GM19372 (cell line): ENCODE results near the gene LAMB4.

Experiments used
- ATAC-seq: cut with Tn5 transposase; IDR thresholded peaks from one replicate; pipeline ENCODE4 v1.9.1; 2021; ENCODE audit warnings: mild to moderate bottlenecking, low read depth, moderate library complexity; ENCODE audit not compliant: unreplicated experiment

Gene LAMB4

GRCh38 chr7:108083980-108084379, 46.2 kb downstream of the LAMB4 start:
- no peak for ATAC-seq

DNA sequence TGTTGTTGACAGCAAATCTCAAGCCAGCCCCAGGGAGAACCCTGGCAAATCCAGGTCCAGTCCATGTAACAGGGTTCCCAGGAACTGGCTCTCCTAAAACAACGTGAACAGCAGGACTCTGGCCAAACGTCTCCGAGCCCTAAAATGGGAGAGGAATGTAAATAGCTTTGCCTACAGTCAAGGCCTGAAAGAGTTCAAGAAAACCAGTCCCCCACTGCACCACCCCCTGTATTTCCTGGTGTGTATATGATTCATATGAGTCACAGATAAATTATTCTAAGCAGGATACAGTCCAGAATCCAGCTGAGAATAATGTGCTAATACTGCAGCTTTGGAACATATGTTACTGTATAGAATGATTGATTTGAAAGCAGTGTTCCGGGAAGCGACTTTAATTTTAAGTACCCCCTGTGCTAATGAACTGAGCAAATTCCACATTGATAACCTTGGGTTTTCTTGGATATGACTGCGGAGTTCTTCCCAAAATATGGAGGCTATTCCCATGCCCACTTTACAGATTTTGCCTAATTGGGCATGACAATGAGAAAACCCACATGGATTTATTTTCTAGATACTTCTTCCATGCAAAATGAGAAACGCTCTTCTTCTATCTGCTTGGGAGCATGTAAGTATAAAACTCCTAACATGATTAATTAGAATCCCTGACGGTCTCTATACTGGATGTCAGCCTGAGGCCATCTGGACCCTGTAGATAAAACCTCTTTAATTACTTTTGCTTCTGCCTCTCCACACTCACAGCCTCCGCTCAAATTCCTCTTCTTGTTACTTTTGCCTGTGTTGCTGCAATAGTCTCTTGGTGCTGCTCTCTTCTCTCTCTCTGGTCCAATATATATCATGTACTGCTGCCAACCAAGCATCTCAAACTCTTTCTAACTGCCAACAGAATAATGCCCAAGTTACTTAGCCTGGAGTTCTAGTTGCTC, 50.2 kb downstream of the LAMB4 start:
- no peak for ATAC-seq

DNA sequence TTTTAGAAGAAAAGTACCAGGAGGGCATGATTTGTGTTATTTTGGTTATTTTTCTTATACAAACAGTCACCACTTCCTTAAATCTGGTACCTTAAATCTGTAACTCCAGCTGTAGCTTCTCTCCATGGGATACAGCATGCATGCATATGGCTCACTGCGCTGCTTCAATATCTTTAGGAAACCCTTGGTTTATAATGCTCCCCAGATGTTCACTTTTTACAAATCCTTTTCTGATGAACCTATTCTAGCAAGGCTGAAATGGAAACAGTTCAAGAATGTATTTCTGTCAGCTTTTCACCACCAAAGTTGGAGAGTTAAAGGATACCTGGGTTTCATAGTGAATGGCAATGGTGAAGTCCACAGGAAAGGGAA, 50.9 kb downstream of the LAMB4 start:
- ATAC-seq: no peak

GRCh38 chr7:108078691-108079090, 51.5 kb downstream of the LAMB4 start:
- no peak for ATAC-seq

GRCh38 chr7:108078211-108078673, 51.9 kb downstream of the LAMB4 start:
- no peak for ATAC-seq

DNA sequence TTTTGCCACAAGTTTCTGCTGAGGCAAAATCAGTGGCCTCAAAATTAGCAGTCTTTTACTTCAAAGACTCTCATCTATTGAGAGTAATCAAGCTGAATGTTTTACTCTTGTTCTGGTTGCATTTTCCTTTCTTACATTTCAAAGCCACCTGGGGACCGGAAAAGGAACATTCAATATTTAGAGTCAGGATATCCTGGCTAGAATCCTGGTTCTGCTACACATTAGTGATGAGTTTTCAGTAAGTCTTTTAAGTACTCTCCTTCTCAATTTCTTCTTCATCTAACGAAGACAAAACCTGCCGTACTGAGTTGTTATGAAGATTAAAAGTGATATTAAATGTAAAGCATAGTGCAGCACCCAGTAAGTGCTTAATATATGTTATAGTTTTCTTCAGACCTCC, 52.5 kb downstream of the LAMB4 start:
- ATAC-seq: no peak

DNA sequence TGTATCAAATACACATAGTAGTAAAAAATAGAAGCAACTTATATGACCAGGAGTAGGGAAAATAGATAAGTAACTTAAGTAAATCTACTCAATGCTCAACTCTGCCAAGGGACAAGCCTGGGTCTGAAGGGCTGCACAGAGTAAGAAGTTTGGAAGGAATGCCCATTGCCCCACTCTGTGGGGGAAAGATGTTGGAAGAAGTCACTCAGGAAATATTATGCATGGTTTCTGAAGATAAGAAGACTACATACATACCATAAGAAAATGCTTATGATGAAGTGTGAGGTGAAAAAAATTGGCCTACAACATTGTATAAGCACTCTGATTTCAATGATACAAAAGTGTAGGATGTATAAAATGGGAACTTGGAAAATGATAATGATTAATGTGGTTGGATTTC, 54.0 kb downstream of the LAMB4 start:
- ATAC-seq: no peak

GRCh38 chr7:108073305-108074070, 56.7 kb downstream of the LAMB4 start:
- ATAC-seq: no peak

GRCh38 chr7:108072739-108073138, 57.4 kb downstream of the LAMB4 start:
- ATAC-seq: no peak

DNA sequence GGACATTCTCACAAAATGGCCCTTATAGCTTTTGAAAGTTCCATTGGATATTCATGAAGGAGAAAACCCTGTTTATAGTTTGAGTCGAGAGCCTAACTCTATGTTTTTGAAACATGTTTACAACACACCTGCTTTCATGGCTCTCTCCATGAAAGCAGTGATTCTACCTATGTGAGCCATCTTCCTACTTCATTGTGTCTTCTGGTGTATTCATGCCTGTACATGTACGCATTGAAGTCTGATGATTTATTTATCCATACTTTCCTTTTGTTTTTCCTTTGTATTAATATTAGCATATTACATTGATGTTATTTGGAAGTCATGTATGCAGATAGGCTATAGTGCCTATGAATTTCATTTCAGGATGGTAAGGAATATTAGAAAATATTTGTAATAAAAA, 58.0 kb downstream of the LAMB4 start:
- no peak for ATAC-seq

GRCh38 chr7:108071551-108071950, 58.6 kb downstream of the LAMB4 start:
- no peak for ATAC-seq

DNA sequence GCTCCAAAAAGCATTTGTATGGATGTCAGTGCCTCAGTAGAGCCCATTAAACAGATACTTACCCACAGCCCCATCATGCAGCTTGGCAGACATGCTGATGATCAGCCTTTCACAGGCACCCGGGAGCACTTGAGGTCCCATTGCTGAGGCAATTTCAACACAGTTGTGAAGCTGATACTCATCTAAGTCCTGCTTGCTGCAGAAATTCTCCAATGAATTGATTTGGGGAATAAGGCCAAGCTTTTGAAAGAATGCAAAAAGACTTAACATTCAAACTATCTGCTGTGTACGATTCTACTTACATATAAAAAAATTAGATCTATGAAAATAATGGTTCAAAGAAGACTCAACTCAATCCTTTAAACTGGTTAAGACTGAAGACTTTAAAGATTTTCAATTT, 60.5 kb downstream of the LAMB4 start:
- no peak for ATAC-seq

GRCh38 chr7:108067844-108068243, 62.3 kb downstream of the LAMB4 start:
- no peak for ATAC-seq

DNA sequence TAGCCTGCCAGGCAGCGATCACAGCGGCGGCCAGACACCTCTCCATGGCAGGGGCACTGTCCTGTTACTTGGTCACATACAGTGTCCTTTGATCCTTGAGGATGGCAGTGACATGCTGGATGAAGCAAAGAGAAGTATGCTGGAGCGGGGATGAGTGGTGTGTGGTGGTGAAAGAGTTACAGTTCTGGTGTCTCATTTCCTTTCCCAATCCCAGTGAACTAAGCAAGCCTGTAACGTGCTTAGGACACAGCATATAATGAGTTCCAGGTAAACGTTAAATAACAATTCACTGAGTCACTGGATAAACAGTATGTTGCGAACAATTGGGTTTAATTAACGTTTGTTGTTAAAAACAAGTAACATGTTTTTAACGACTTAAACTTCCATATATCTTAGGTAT, 63.7 kb downstream of the LAMB4 start:
- ATAC-seq: no peak

DNA sequence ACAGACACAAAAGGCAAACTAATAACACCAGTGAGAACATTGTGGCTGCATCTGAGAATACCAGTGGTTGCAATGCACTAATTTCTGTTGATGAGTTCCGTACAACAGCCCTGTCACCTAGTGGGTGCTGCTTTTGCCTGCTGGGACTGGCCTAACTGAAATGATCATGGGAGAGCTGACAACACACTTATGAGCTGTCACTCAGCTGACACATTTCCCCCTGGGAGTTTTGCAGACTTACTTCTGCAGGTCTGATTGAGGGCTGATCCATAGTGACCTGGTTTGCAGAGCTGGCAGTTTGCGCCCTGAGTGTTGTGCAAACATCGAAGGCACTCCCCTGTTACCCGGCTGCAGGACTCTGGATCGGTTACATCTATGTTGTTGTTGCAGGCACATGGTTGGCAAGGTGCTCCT, 66.6 kb downstream of the LAMB4 start:
- no peak for ATAC-seq

- ATAC-seq: no peak
Observed at GRCh38 chr7:108062250-108063014, 67.7 kb downstream of the LAMB4 start.

- no peak for ATAC-seq
Observed at GRCh38 chr7:108059526-108059925, 70.6 kb downstream of the LAMB4 start.

- no peak for ATAC-seq
Observed at GRCh38 chr7:108057951-108058481, 72.1 kb downstream of the LAMB4 start.

GRCh38 chr7:108055611-108056021, 74.5 kb downstream of the LAMB4 start:
- no peak for ATAC-seq

DNA sequence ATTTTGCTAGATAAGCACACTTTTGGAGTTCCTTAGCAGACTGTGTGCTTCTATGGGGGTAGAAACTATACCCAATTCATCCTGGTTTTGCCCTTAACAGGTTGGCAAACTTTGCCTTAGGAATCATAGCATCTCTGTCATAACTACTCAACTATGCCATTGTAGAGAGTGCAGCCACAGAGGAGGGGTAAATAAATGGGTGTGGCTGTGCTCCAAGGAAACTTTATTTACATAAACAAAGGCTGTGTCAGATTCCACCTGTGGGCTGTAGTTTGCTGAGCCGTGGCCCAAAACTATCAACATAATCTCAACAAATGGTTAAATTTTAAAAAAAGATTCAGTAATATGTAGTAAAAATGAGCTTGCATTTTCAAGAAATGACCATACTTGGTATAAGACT, 75.6 kb downstream of the LAMB4 start:
- no peak for ATAC-seq

- no peak for ATAC-seq
Observed at GRCh38 chr7:108053250-108053649, 76.9 kb downstream of the LAMB4 start.
